ENCODE results near the gene PARD3B.

- TF ChIP-seq, protein P1, sequence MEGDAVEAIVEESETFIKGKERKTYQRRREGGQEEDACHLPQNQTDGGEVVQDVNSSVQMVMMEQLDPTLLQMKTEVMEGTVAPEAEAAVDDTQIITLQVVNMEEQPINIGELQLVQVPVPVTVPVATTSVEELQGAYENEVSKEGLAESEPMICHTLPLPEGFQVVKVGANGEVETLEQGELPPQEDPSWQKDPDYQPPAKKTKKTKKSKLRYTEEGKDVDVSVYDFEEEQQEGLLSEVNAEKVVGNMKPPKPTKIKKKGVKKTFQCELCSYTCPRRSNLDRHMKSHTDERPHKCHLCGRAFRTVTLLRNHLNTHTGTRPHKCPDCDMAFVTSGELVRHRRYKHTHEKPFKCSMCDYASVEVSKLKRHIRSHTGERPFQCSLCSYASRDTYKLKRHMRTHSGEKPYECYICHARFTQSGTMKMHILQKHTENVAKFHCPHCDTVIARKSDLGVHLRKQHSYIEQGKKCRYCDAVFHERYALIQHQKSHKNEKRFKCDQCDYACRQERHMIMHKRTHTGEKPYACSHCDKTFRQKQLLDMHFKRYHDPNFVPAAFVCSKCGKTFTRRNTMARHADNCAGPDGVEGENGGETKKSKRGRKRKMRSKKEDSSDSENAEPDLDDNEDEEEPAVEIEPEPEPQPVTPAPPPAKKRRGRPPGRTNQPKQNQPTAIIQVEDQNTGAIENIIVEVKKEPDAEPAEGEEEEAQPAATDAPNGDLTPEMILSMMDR (IDR thresholded peaks at IDR 0.05; ENCODE audit: low read length) = no peak
- TF ChIP-seq EZH2 (optimal IDR thresholded peaks at IDR 0.05; ENCODE audit: low read depth, low read length) = no peak
These were observed 864.1 kb downstream of the PARD3B start for GRCh38 chr2:205409411-205409810.

Measured in MM.1S (cell line).